IMR-90 (cell line): ENCODE data around the gene CD82.

Source experiments
- BHLHE40 ChIP-seq: fragments of 150-350 bp; IDR thresholded peaks from 2 replicates; pipeline ENCODE4 v1.6.1; 2016; ENCODE audit warnings: mild to moderate bottlenecking, low read depth, low read length
- CEBPB ChIP-seq: IDR thresholded peaks from 2 replicates; pipeline ENCODE4 v1.6.1; 2012; ENCODE audit warnings: low read depth, low read length, improper control_type of control experiment
- CTCF ChIP-seq: conservative IDR thresholded peaks from 2 replicates; pipeline ENCODE4 v1.5.1; 2012; ENCODE audit warnings: mild to moderate bottlenecking, low read depth, low read length, improper control_type of control experiment
- MAFK ChIP-seq: IDR thresholded peaks from 2 replicates; pipeline ENCODE4 v1.6.1; 2012; ENCODE audit warnings: low read depth, low read length, improper control_type of control experiment
- MAZ ChIP-seq: IDR thresholded peaks from 2 replicates; pipeline ENCODE4 v1.6.1; 2012; ENCODE audit warnings: low read depth, mild to moderate bottlenecking, low read length, improper control_type of control experiment, moderate library complexity, borderline replicate concordance
- MXI1 ChIP-seq: IDR thresholded peaks from 2 replicates; pipeline ENCODE4 v1.6.1; 2012; ENCODE audit warnings: low read depth, mild to moderate bottlenecking, low read length, moderate library complexity, borderline replicate concordance
- POLR2A ChIP-seq: IDR thresholded peaks from 2 replicates; pipeline ENCODE4 v1.6.1; 2012; ENCODE audit warnings: mild to moderate bottlenecking, low read depth, low read length

- TF ChIP-seq MXI1 (no peak), CEBPB (no peak), CTCF (no peak), POLR2A (no peak), MAFK (no peak), BHLHE40 (no peak), MAZ (no peak)
These were observed 47.7 kb downstream of the CD82 start for GRCh38 chr11:44613153-44613552.
